Measurements from ENCODE around the gene MCM9. TPM values are rescaled to one million over a fixed set of nuclear protein-coding genes. Genes with fewer than 3 reads are reported as not detected.

The MCM9 gene
- total and polyA plus RNA-seq, 2 of the 4 experiments (the other 2 are of a cell fraction), result 3.5 to 7.2 TPM

- ChIA-PET CTCF (no interaction called here), POLR2A (ENCODE audit: unreplicated experiment) (no interaction called here)
- WGBS, 2 experiments (ENCODE audit: extremely low coverage in 2 of 2, insufficient read length in 1 of 2), result no CpG with 5 or more reads among the region's 8 CpGs
- no peak overlapping the region for H4K91ac ChIP-seq (ENCODE audit: insufficient read depth, low read depth, low read length)
- no peak overlapping the region for H3K4ac ChIP-seq (ENCODE audit: low read depth, low read length)
- H2AFZ ChIP-seq (replicated peaks; ENCODE audit: low read length, poor library complexity), result no peak overlapping the region
- H3K9me1 ChIP-seq (ENCODE audit: insufficient read depth, low read length), result no peaks in the 10 kb centered on the region
- no peaks in the 10 kb centered on the region for H3K36me3 ChIP-seq (ENCODE audit: control insufficient read depth, insufficient read depth, low read length)
- in situ Hi-C loops (cut with MboI; ENCODE audit: low sequenced_read_pairs), result no loop called here
- H2AK9ac ChIP-seq (replicated peaks; ENCODE audit: low read depth, low read length, poor library complexity), result no peak overlapping the region
- H3K4me3 ChIP-seq (ENCODE audit: insufficient read depth, low read depth, low read length), result peak overlapping the region; percentile 86
- peak overlapping the region; percentile 96 for H3K4me2 ChIP-seq (ENCODE audit: low read depth, low read length)
- H2AK5ac ChIP-seq (ENCODE audit: low read depth, low read length), result no peak overlapping the region
- H2BK5ac ChIP-seq (ENCODE audit: low read depth, low read length, poor library complexity, severe bottlenecking), result no peak overlapping the region
- intact Hi-C loops (cut with micrococcal nuclease), result loop anchor here (1.0 kb wide), 1 partner anchor 158 kb away; no protein-coding TSS in a partner anchor
- H3K9me3 ChIP-seq (ENCODE audit: control insufficient read depth, insufficient read depth, low read length), result no peaks in the 10 kb centered on the region
- dilution Hi-C loops (cut with HindIII; ENCODE audit: low sequenced_read_pairs, unreplicated experiment), result no loop called here
- DNase-seq, result no peak
- ATAC-seq (ENCODE audit: low read depth), result no peak
- no peak overlapping the region for H3K23ac ChIP-seq (ENCODE audit: low read depth, low read length)
- no peak overlapping the region for H3K18ac ChIP-seq (ENCODE audit: low read depth, low read length)
- H4K5ac ChIP-seq (ENCODE audit: low read depth, low read length), result no peak overlapping the region
- H3K27me3 ChIP-seq (ENCODE audit: control insufficient read depth, insufficient read depth, low read length), result no peaks in the 10 kb centered on the region
- H2BK20ac ChIP-seq (ENCODE audit: low read depth, low read length), result no peak overlapping the region
- H3K14ac ChIP-seq (replicated peaks; ENCODE audit: low read depth, low read length), result no peak overlapping the region
- no peak overlapping the region for H2BK120ac ChIP-seq (ENCODE audit: low read depth, low read length)
- no peak overlapping the region for H2BK15ac ChIP-seq (ENCODE audit: low read depth, low read length)
- H3K79me1 ChIP-seq (ENCODE audit: low read depth in 1 of 2, low read length in 2 of 2), result peaks cover 0 to 7% of the 10 kb centered on the region in 2 experiments; a peak in 2 of 4 replicates
- no peak overlapping the region for H4K8ac ChIP-seq (ENCODE audit: low read depth in 2 of 2, low read length in 2 of 2)
- no peak overlapping the region for H3K27ac ChIP-seq (ENCODE audit: insufficient read depth, low read length)
- H3K56ac ChIP-seq (ENCODE audit: extremely low read depth, insufficient read depth, low read length), result no peak overlapping the region
- TF ChIP-seq RFX5 (IDR thresholded peaks at IDR 0.05; ENCODE audit: low read depth, low read length), result no peak
- no peak for TF ChIP-seq MXI1 (IDR thresholded peaks at IDR 0.05; ENCODE audit: borderline replicate concordance, low read depth, low read length)
- TF ChIP-seq NFE2L2 (IDR thresholded peaks at IDR 0.05; ENCODE audit: low read depth, low read length), result no peak
- no peak for TF ChIP-seq MAFK (IDR thresholded peaks at IDR 0.05; ENCODE audit: low read depth, low read length)
- no peak for TF ChIP-seq ELK1 (IDR thresholded peaks at IDR 0.05; ENCODE audit: borderline replicate concordance, low read depth, low read length)
- H3K4me1 ChIP-seq (ENCODE audit: control insufficient read depth, insufficient read depth, low read length), result no peaks in the 10 kb centered on the region
- no peaks in the 10 kb centered on the region for H4K20me1 ChIP-seq (ENCODE audit: insufficient read depth, low read length)
- H3K9ac ChIP-seq (ENCODE audit: low read depth, low read length), result no peak overlapping the region
- BruUV-seq (replicated peaks), result TSS peak; percentile 48
Measured at GRCh38 chr6:118933855-118934460, 1.0 kb downstream of the MCM9 start.

All from IMR-90 (cell line).